PC-9 (cell line): ENCODE measurements around the gene ATP6V0D1. TPM values are rescaled to one million over a fixed set of nuclear protein-coding genes. Genes with fewer than 3 reads are reported as not detected.

ENCODE experiments used
- BruUV-seq: library from RNA; stranded (reverse); fragments of 400-500 nt; replicated peaks from 2 replicates; lab custom pipeline; 2021; lab: Mats Ljungman, UMichigan
- CTCF ChIA-PET: fragments of 300-600 bp; sonication (Branson Sonifier 250); formaldehyde crosslinking; loops from one replicate; lab custom pipeline; 2022; ENCODE audit warnings: antibody characterized with exemption; lab: Charles Lee
- POLR2A ChIA-PET: fragments of 300-600 bp; sonication (Branson Sonifier 250); formaldehyde crosslinking; loops from one replicate; lab custom pipeline; 2022; ENCODE audit warnings: antibody characterized with exemption; ENCODE audit not compliant: unreplicated experiment; lab: Charles Lee
- DNase-seq, 2 experiments: peaks; one replicate each; pipeline versions ENCODE4 v3.0.0 to v3.0.0-alpha.2; 2015 to 2022; ENCODE audit warnings: mixed read lengths in 1 of 2
- H2AFZ ChIP-seq: fragments of 200-600 bp; sonication (generic); 2 replicates; pipeline ENCODE4 v1.8.1; 2017; ENCODE audit warnings: antibody characterized with exemption
- H3F3A ChIP-seq: fragments of 200-600 bp; sonication (generic); 2 replicates; pipeline ENCODE4 v1.8.1; 2017; ENCODE audit warnings: antibody characterized with exemption, mild to moderate bottlenecking, low read depth; ENCODE audit not compliant: insufficient read depth
- H3K27ac ChIP-seq: fragments of 200-600 bp; sonication (generic); 2 replicates; pipeline ENCODE4 v1.6.1; 2016; ENCODE audit warnings: mixed run types
- H3K27me3 ChIP-seq: fragments of 200-600 bp; sonication (generic); 2 replicates; pipeline ENCODE4 v1.6.1; 2016; ENCODE audit warnings: low read depth, mixed run types; ENCODE audit not compliant: insufficient read depth
- H3K36me3 ChIP-seq: fragments of 200-600 bp; sonication (generic); 2 replicates; pipeline ENCODE4 v1.6.1; 2016; ENCODE audit warnings: low read depth, mixed run types
- H3K4me1 ChIP-seq: fragments of 200-600 bp; sonication (generic); replicated peaks from 2 replicates; pipeline ENCODE4 v1.6.1; 2016; ENCODE audit warnings: mixed run types; ENCODE audit not compliant: insufficient read depth
- H3K4me2 ChIP-seq: fragments of 200-600 bp; sonication (generic); 2 replicates; pipeline ENCODE4 v1.6.1; 2017; ENCODE audit warnings: mixed run types
- H3K4me3 ChIP-seq: fragments of 200-600 bp; sonication (generic); 2 replicates; pipeline ENCODE4 v1.6.1; 2016; ENCODE audit warnings: mixed run types
- H3K79me2 ChIP-seq: fragments of 200-600 bp; sonication (generic); 2 replicates; pipeline ENCODE4 v1.6.1; 2017; ENCODE audit warnings: low read depth, mixed run types
- H3K9me2 ChIP-seq: fragments of 200-600 bp; sonication (generic); 2 replicates; pipeline ENCODE4 v1.8.1; 2017; ENCODE audit warnings: mild to moderate bottlenecking; ENCODE audit not compliant: insufficient read depth
- H3K9me3 ChIP-seq: fragments of 200-600 bp; sonication (generic); 2 replicates; pipeline ENCODE4 v1.8.1; 2016; ENCODE audit warnings: low read depth; ENCODE audit not compliant: insufficient read depth
- H4K20me1 ChIP-seq: fragments of 200-600 bp; sonication (generic); 2 replicates; pipeline ENCODE4 v1.8.1; 2017; ENCODE audit not compliant: insufficient read depth
- EZH2 ChIP-seq: fragments of 200-600 bp; sonication (generic); IDR thresholded peaks from 2 replicates; pipeline ENCODE4 v1.8.0; 2017; ENCODE audit warnings: antibody characterized with exemption, low read depth
- intact Hi-C: fragments of 100-400 bp; cut with micrococcal nuclease; formaldehyde crosslinking; loops from one replicate; pipeline ENCODE4 v1.10.0; 2022; ENCODE audit not compliant: unreplicated experiment
- total RNA-seq: library from RNA; stranded (reverse); gene quantifications from 2 replicates; pipeline ENCODE4 v1.2.3, GENCODE V29; 2021
- TF ChIP-seq, protein P1 (sequence below): fragments of 200-600 bp; sonication (generic); conservative IDR thresholded peaks from 2 replicates; pipeline ENCODE4 v1.6.1; 2017; ENCODE audit warnings: mixed run types, antibody characterized with exemption, mild to moderate bottlenecking, moderate library complexity

Gene ATP6V0D1
- total RNA-seq, 1 experiment from 2014 or later = 61.0 TPM

DNA sequence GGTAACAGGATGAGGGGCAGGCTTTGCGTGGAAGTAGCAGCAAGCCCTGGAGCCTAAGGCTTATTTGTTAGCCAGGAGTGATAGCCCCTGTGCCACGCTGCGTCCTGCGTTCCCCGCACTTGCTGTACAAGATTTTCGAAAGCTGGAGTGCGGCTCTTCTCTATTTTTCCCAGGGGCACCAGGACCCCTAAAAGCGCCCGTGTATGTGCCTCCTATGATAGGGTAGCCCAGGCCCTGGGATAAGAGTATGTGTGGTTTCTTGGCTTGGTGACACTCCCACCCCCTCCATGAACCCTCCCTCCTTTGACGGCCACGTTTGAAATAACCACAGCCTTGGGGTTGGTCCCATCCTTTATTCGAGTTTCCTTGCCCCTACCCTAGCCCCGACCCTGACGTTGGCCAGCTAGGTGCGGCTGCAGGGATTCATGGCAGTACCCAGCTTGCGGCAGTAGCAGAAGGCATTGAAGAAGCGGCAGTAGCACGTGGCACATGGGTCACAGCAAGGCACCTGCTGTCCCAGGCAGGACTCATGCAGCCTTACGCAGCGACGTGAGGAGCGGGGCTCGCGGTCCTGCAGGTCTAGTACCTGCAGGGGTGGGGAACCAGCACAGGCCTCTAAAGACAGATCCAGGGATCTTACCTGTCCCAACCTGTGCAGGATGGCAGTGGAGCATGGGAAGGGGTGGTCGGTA is 1.4 kb upstream of the ATP6V0D1 start:
- no peak overlapping the region for H3K27ac ChIP-seq
- BruUV-seq = no TSS peak
- H3K4me1 ChIP-seq = peaks cover 19% of the 10 kb centered on the region
- TF ChIP-seq, protein P1, sequence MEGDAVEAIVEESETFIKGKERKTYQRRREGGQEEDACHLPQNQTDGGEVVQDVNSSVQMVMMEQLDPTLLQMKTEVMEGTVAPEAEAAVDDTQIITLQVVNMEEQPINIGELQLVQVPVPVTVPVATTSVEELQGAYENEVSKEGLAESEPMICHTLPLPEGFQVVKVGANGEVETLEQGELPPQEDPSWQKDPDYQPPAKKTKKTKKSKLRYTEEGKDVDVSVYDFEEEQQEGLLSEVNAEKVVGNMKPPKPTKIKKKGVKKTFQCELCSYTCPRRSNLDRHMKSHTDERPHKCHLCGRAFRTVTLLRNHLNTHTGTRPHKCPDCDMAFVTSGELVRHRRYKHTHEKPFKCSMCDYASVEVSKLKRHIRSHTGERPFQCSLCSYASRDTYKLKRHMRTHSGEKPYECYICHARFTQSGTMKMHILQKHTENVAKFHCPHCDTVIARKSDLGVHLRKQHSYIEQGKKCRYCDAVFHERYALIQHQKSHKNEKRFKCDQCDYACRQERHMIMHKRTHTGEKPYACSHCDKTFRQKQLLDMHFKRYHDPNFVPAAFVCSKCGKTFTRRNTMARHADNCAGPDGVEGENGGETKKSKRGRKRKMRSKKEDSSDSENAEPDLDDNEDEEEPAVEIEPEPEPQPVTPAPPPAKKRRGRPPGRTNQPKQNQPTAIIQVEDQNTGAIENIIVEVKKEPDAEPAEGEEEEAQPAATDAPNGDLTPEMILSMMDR = no peak
- TF ChIP-seq EZH2 = no peak
- DNase-seq = no peak
- H4K20me1 ChIP-seq = peaks cover 5% of the 10 kb centered on the region
- no peaks in the 10 kb centered on the region for H3K27me3 ChIP-seq
- H3K4me2 ChIP-seq = peak overlapping the region; percentile 86
- H3K4me3 ChIP-seq = no peak overlapping the region
- H3F3A ChIP-seq = peaks cover 8% of the 10 kb centered on the region; the same call in 1 of the 2 replicates
- H3K9me3 ChIP-seq = no peaks in the 10 kb centered on the region
- no peaks in the 10 kb centered on the region for H3K36me3 ChIP-seq
- peaks cover 37% of the 10 kb centered on the region for H3K79me2 ChIP-seq
- intact Hi-C loops = loop anchor here (10.0 kb wide), 1 partner anchor 82 kb away; the partner anchor contains the start of gene CTCF
- ChIA-PET POLR2A (no interaction called here), CTCF (no interaction called here)
- no peak overlapping the region for H2AFZ ChIP-seq
- H3K9me2 ChIP-seq = no peaks in the 10 kb centered on the region

- DNase-seq = no peak
- POLR2A ChIA-PET = interaction anchor here (0.7 to 0.8 kb wide), 2 partner anchors 51 to 170 kb away, joined by 4 to 11 read pairs; partner anchors contain the start of gene HSD11B2
- intact Hi-C loops = loop anchor here (10.0 kb wide), 1 partner anchor 83 kb away; the partner anchor contains the start of gene CTCF
Measured at GRCh38 chr16:67481561-67482232, 740 bp upstream of the ATP6V0D1 start.

More at GRCh38 chr16:67481561-67482232, 740 bp upstream of the ATP6V0D1 start:
- Histone ChIP-seq H3K36me3 (no peaks in the 10 kb centered on the region), H2AFZ (peak overlapping the region; percentile 91), H3K9me2 (no peaks in the 10 kb centered on the region), H3F3A (peaks cover 8% of the 10 kb centered on the region; the same call in 1 of the 2 replicates), H3K4me1 (peaks cover 16% of the 10 kb centered on the region), H3K4me3 (peak overlapping the region; percentile 71), H3K27ac (no peak overlapping the region; the same call in 1 of the 2 replicates), H3K79me2 (peaks cover 42% of the 10 kb centered on the region), H3K27me3 (no peaks in the 10 kb centered on the region), H3K4me2 (peak overlapping the region; percentile 86), H4K20me1 (peaks cover 9% of the 10 kb centered on the region), H3K9me3 (no peaks in the 10 kb centered on the region)
- TF ChIP-seq, protein P1 = no peak
- no peak for TF ChIP-seq EZH2
- BruUV-seq = TSS peak; percentile 64
- CTCF ChIA-PET = interaction anchor here (0.6 to 2.3 kb wide), 6 partner anchors 18 to 304 kb away, joined by 3 to 17 read pairs (median 5); no protein-coding TSS in a partner anchor
